ENCODE results near the gene PPP5C. TPM values are rescaled to one million over a fixed set of nuclear protein-coding genes. Genes with fewer than 3 reads are reported as not detected.

Gene PPP5C
- total RNA-seq, 1 experiment from 2014 or later = 102 TPM

GRCh38 chr19:46381346-46381745 is 34.5 kb downstream of the PPP5C start:
- Histone ChIP-seq H3K79me2 (ENCODE audit: insufficient read depth, low read length) (peaks cover 45% of the 10 kb centered on the region), H3K9me3 (ENCODE audit: control insufficient read depth in 1 of 2, insufficient read depth in 1 of 2, low read depth in 1 of 2, low read length in 2 of 2) (no peaks in the 10 kb centered on the region), H3K4me3 (replicated peaks in 1 of 2; ENCODE audit: low read depth in 1 of 2, low read length in 2 of 2) (no peak overlapping the region), H3K4me1 (ENCODE audit: control insufficient read depth in 1 of 2, insufficient read depth in 2 of 2, low read length in 2 of 2) (no peaks in the 10 kb centered on the region), H3K9ac (ENCODE audit: low read length) (no peak overlapping the region), H3K4me2 (ENCODE audit: low read length) (no peak overlapping the region), H2AFZ (ENCODE audit: low read depth, low read length, poor library complexity, severe bottlenecking) (no peak overlapping the region), H3K9me2 (ENCODE audit: insufficient read depth) (no peaks in the 10 kb centered on the region), H3K36me3 (ENCODE audit: control insufficient read depth in 1 of 2, insufficient read depth in 2 of 2, low read length in 2 of 2) (peaks cover 45 to 66% of the 10 kb centered on the region in 2 experiments), H4K20me1 (ENCODE audit: insufficient read depth) (0 out of 2 replicates have a peak, but pooled peaks cover 7% of the 10 kb centered on the region), H3K27me3 (ENCODE audit: insufficient read depth, low read length) (no peaks in the 10 kb centered on the region), H3K27ac (ENCODE audit: low read depth, low read length) (no peak overlapping the region)
- intact Hi-C loops (cut with micrococcal nuclease) = no loop called here
- POLR2A ChIA-PET = no interaction called here
- CTCF ChIA-PET = no interaction called here
- RAD21 ChIA-PET (ENCODE audit: low non-redundant PET in 1 of 2, low total read pairs in 2 of 2, uncharacterized antibody in 2 of 2, unreplicated experiment in 2 of 2) = no interaction called here
- BruUV-seq (replicated peaks) = no TSS peak
- DNase-seq (ENCODE audit: low read depth, low spot score) = no peak
- ATAC-seq = no peak
- TF ChIP-seq TCF7L2 (IDR thresholded peaks at IDR 0.05; ENCODE audit: borderline replicate concordance, extremely low read depth, insufficient read depth, insufficient read length) (no peak), ELF1 (IDR thresholded peaks at IDR 0.05; ENCODE audit: borderline replicate concordance, low read depth) (no peak), CBX3 (IDR thresholded peaks at IDR 0.05; ENCODE audit: low read depth) (no peak), ZNF274 (IDR thresholded peaks at IDR 0.05; ENCODE audit: low read depth, low read length) (no peak), CTCF (IDR thresholded peaks at IDR 0.05 in 2 of 3, conservative IDR thresholded peaks at IDR 0.05 in 1 of 3; ENCODE audit: borderline replicate concordance in 1 of 3, insufficient read depth in 1 of 3, low read depth in 2 of 3, low read length in 2 of 3) (no peak), JUND (IDR thresholded peaks at IDR 0.05) (no peak), FOSL1 (IDR thresholded peaks at IDR 0.05; ENCODE audit: low read depth) (no peak), CEBPB (IDR thresholded peaks at IDR 0.05; ENCODE audit: low read depth) (no peak), POLR2AphosphoS5 (IDR thresholded peaks at IDR 0.05; ENCODE audit: low read depth, low read length) (no peak), SRF (IDR thresholded peaks at IDR 0.05; ENCODE audit: low read depth) (no peak), SP1 (IDR thresholded peaks at IDR 0.05; ENCODE audit: low read depth) (no peak), YY1 (IDR thresholded peaks at IDR 0.05; ENCODE audit: extremely low read depth, insufficient replicate concordance, low read depth, low read length) (no peak), POLR2A (IDR thresholded peaks at IDR 0.05; ENCODE audit: borderline replicate concordance, extremely low read depth, insufficient read depth, insufficient read length) (no peak), ZFX (IDR thresholded peaks at IDR 0.05) (no peak), ZBTB33 (IDR thresholded peaks at IDR 0.05; ENCODE audit: extremely low read depth, insufficient replicate concordance, low read length) (no peak)
- TF ChIP-seq, protein P1, sequence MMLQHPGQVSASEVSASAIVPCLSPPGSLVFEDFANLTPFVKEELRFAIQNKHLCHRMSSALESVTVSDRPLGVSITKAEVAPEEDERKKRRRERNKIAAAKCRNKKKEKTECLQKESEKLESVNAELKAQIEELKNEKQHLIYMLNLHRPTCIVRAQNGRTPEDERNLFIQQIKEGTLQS (IDR thresholded peaks at IDR 0.05) = no peak
- TF ChIP-seq, protein P2, sequence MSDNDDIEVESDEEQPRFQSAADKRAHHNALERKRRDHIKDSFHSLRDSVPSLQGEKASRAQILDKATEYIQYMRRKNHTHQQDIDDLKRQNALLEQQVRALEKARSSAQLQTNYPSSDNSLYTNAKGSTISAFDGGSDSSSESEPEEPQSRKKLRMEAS (IDR thresholded peaks at IDR 0.05) = no peak
- TF ChIP-seq, protein P3, sequence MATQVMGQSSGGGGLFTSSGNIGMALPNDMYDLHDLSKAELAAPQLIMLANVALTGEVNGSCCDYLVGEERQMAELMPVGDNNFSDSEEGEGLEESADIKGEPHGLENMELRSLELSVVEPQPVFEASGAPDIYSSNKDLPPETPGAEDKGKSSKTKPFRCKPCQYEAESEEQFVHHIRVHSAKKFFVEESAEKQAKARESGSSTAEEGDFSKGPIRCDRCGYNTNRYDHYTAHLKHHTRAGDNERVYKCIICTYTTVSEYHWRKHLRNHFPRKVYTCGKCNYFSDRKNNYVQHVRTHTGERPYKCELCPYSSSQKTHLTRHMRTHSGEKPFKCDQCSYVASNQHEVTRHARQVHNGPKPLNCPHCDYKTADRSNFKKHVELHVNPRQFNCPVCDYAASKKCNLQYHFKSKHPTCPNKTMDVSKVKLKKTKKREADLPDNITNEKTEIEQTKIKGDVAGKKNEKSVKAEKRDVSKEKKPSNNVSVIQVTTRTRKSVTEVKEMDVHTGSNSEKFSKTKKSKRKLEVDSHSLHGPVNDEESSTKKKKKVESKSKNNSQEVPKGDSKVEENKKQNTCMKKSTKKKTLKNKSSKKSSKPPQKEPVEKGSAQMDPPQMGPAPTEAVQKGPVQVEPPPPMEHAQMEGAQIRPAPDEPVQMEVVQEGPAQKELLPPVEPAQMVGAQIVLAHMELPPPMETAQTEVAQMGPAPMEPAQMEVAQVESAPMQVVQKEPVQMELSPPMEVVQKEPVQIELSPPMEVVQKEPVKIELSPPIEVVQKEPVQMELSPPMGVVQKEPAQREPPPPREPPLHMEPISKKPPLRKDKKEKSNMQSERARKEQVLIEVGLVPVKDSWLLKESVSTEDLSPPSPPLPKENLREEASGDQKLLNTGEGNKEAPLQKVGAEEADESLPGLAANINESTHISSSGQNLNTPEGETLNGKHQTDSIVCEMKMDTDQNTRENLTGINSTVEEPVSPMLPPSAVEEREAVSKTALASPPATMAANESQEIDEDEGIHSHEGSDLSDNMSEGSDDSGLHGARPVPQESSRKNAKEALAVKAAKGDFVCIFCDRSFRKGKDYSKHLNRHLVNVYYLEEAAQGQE (IDR thresholded peaks at IDR 0.05; ENCODE audit: low read depth) = no peak

Data from HCT116 (cell line).